Measurements from ENCODE around the gene XRCC5.

DNA sequence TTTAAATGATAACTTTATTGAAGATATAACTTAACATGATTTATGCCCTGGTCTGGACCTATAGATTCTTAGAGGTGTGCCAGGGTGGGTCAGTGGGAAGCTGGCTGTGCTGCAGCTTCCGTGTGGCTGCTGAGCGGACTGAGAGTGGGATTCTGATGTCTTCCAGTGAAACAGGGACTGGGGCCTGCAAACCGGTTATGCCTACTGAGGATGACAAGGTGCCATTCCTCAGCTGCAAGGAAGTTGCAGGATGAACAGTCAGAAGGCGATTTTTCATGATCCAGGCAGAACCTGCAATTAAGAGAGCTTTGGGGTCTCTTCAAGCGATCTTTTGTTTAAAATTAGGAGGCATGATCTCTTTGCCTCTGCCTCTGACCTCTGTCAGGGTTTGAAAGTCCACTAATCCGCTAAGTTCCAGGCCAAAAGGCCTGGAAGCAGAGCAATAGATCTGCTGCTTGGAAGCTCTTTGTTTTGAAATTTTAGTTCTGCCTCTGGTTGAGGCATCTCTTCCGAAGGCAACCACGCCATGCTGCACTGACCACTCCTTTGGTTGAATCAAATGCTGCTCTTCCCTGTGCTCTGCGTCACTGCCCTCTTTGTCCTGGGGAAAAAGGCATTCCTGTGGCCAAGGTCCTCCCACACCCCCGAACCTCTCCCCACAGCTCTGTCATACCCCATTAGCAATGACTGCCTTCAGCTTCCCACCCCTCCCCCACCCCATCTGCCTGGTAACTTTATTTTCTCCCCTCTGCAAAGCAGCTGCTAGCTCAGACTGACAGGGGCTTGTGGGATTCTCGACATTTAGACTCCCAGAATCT is 25.5 kb upstream of the XRCC5 start:
- TF ChIP-seq, protein P1, sequence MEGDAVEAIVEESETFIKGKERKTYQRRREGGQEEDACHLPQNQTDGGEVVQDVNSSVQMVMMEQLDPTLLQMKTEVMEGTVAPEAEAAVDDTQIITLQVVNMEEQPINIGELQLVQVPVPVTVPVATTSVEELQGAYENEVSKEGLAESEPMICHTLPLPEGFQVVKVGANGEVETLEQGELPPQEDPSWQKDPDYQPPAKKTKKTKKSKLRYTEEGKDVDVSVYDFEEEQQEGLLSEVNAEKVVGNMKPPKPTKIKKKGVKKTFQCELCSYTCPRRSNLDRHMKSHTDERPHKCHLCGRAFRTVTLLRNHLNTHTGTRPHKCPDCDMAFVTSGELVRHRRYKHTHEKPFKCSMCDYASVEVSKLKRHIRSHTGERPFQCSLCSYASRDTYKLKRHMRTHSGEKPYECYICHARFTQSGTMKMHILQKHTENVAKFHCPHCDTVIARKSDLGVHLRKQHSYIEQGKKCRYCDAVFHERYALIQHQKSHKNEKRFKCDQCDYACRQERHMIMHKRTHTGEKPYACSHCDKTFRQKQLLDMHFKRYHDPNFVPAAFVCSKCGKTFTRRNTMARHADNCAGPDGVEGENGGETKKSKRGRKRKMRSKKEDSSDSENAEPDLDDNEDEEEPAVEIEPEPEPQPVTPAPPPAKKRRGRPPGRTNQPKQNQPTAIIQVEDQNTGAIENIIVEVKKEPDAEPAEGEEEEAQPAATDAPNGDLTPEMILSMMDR (IDR thresholded peaks at IDR 0.05), result no peak
- TF ChIP-seq EZH2 (IDR thresholded peaks at IDR 0.05), result no peak

All from neural progenitor cell (in vitro differentiated cells).